NCI-H345 (cell line): ENCODE data around the gene CNNM4.

ENCODE experiments used
- DNase-seq: peaks from one replicate; lab custom pipeline; 2025; lab: John Stamatoyannopoulos, UW

CNNM4 gene

DNA sequence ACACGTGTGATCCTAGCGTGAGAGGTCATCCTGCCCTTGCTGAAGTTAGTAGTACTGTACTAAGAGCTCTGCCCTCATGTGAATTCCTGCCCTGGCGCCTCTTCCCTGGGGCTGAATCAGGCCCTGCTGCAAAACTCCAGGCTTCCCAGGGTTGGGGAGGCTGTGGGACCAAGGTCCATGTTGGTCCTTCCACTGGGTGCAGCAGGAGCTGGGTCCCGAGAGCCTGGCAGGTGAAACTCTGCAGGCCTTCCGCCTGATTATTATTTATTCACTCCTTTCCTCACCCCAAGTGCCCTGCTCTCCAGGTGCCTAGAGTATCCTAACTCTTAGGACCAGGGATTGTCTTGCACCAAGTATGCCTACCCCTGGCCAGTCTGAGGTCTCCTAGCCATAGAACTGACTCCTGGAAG lies 50.1 kb downstream of the CNNM4 start:
- DNase-seq = no peak

DNA sequence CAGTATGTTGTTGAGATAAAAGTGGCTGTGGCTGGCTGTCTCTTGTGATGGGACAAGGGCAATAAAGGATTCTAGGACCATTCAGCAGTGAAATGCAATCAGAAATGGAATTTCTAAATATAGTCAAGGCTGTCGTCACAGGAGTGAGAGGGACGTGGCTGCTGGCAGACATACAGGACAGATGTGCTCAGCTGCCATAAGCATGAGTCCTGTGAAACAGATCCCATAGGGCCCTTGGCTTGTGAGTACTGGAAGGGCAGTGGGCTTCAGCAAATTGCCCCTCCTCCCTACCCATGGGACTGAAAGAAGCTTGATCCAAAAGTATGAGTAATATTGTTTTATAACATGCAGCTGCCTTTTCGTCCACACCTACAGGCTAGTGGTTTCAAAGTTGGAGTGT lies 51.2 kb downstream of the CNNM4 start:
- no peak for DNase-seq

DNA sequence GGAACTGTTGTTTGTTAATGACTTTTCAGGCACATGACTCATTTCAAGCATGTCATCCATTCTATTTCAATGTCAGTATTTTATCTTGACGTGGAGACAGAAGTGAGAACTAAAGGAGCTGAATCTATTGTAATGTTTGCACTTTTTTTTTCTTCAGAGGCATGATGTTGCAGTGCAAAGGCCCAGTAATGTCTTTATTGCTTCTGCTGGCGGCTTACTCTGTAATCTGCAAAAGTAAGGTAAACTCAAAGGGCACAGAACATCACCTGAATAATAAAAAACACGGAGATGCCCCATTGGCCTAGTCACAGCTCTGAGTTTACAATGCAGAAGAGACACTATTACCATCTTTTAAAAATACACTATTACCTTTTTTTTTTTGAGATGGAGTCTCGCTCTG lies 53.0 kb downstream of the CNNM4 start:
- DNase-seq = no peak

DNA sequence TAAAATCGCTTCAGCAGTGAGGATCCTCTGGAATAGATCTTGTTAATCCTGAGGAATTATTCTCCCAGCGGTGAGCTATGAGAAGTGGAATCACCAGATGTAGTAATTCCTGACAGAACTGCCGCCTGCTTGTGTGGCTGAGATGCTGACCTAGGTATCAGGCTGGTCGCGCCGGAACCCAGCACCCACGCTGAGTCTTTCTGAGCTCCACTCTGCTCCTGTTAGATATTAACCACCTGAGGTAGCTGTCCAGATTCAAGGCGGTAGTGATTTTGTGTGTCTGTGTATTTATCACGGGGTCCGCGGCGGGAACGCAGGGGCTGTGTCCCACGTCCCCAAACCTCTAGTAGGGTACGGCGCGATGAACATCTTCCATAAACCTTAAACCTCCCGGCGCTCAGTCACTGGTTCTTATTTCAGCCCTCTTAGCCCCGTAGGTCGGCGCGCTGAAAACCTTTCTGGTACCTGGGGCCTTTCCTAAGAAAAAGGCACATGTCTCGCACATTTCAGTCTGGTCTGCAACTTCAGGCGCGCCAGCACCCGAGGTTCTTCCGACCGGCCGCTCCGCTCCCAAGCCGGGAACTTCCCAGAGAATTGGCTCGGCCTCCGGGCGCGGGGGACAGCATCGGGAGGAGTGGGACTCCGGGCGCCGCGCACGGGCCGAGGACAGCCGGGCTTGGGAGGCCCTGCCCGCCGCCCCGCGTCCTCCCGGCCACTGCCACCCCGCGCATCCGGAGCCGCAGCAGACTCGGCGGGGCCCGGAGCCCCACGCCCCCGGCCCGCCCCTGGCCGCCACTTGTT lies 54.8 kb downstream of the CNNM4 start:
- no peak for DNase-seq

DNA sequence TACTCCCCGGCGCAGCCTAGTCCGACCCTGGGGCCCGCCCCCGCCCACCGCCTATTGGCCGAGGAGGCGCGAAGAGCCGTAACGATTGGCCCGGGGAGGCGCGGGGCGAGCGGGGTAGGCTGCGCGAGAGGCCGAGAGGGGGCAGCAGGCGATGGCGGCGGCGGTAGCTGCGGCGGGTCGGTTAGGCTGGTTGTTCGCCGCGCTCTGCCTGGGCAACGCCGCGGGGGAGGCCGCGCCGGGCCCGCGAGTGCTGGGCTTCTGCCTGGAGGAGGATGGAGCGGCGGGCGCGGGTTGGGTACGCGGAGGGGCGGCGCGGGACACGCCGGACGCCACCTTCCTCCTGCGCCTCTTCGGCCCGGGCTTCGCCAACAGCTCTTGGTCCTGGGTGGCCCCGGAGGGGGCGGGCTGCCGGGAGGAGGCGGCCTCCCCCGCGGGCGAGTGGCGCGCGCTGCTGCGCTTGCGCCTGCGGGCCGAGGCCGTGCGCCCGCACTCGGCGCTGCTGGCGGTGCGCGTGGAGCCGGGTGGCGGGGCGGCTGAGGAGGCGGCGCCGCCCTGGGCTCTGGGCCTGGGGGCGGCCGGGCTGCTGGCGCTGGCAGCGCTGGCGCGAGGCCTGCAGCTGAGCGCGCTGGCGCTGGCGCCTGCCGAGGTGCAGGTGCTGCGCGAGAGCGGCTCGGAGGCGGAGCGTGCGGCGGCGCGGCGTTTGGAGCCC lies 55.6 kb downstream of the CNNM4 start, which contains the start of gene CNNM3:
Gene CNNM3 (plus strand): TSS at position 142 of the 709 bp plus-strand sequence. CDS start 10 bp downstream, at position 152.
- peak; percentile 96 for DNase-seq

DNA sequence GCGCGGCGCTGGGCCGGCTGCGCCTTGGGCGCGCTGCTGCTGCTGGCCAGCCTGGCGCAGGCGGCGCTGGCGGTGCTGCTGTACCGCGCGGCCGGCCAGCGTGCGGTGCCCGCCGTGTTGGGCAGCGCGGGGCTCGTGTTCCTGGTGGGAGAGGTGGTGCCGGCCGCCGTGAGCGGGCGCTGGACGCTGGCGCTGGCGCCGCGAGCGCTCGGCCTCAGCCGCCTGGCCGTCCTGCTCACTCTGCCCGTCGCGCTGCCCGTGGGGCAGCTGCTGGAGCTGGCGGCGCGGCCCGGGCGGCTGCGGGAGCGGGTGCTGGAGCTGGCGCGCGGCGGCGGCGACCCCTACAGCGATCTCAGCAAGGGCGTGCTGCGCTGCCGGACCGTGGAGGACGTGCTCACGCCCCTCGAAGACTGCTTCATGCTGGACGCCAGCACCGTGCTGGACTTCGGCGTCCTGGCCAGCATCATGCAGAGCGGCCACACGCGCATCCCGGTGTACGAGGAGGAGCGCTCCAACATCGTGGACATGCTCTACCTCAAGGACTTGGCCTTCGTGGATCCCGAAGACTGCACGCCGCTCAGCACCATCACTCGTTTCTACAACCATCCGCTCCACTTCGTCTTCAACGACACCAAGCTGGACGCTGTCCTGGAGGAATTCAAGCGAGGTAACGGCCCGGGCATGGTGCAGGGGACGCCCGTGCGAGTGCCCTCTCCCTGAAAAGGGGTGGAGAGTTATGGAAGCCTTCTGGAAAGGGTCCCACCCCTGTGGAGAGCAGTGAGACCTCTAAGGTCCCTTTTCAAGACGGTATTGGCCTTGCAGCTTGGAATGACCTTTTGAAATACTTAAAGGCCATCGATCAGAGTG lies 56.4 kb downstream of the CNNM4 start:
- peak; percentile 40 for DNase-seq

DNA sequence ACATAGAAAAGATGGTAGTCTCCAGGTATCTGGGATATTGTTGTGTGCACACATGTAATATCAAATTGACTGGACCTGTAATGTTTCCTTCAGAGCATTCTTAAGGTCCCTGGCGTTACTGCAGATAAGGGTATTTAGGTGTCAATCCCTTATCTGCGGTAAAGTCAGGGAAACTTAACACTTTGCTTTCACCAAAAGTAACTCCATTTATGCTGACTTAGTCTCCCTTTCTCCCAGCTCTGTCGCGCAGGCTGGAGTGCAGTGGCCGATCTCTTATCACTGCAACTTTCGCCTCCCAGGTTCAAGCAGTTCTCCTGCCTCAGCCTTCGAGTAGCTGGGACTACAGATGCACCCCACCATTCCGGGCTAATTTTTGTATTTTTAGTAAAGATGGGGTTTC lies 57.2 kb downstream of the CNNM4 start:
- DNase-seq = no peak

DNA sequence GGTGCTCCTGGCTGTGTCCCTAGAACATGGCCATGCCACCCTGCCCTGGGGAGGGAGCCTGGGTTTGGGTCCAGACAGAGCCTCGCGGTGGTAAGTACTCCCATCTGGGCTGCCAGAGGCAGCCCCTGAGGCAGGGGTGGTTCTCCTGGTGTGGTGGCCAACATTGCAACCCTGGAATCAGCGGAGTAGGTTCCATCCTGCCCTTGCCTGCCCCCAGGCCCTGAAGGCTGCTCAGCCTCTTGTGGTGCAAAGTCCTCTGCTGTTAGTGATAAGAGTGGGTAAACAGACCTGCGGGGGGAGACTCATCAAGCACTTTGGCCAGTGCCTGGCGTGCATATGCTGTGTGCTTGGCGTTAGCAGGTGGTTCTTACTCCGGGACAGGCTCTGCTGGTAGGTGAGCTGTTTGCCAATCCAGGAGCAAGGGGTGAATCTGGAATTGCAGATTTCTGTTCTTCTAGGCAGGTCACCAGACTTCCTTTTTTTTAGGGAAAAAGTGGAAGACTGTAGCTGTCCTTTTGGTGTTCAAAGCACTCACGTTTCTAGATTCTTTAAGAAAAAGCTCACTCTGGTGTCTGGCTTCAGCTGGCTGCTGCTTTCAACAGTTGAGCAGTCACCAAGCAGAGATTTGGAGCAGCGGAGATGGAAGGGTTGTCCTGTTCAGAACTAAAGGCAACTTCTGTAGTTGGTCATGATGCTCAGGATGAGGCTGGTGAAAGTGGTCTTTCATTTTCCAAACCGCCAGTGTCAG lies 58.6 kb downstream of the CNNM4 start:
- DNase-seq = peak; percentile 49

DNA sequence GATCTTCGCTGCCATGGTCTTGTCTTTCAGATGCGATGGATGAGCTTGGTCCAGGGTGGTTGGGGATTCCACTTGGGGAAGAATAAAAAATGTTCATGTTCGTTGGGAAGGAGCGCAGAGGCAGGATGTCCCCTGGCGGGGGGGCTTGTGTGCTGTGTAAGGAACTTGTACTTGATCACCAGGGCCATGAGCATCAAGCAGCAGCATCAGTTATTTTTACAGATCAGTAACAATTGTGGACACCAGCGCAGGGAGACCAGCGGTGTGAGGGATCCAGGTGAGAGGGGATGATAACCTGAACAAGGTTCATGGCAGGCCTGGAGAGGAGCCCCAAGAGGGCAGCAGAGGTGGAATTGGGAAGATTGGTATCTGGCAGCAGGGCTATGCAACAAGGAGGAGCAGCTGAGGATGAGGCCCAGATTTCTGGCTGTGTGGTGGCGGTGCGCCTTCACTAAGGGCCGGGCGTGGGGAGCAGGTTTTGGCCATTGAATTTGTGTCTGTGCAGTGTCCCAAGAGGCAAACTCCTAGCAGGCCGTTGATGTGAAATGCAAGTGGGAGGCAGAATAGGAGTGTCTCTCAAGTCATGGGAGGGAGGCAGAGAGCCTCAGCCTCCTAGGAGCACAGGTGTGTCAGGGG lies 59.3 kb downstream of the CNNM4 start:
- DNase-seq = no peak

DNA sequence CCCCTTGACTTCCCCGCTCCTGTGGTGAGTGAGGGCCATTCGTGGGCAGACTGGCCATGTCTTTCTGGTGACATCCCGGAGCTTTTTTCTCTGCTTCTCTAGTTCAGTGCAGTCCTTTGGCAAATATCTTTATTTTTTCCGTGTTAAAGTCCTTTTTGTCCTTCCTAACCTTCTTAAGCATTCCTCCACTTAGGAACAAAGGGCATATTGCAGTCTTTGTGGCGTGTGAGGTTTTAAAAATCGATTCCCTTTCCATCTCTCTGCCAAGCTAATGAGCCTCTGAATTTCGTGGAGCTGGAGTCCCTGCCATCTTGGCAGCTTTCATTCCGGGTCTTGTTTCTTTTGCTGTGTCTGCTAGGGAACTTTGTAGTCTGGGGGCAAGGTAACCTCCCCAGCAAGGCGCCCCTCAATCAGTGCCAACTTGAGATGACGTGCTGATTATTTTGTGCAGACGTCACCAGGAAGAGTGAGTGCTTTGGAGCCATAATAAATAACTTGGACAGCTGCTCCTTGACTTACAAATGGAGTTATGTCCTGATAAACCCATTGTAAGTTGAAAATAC lies 60.5 kb downstream of the CNNM4 start:
- no peak for DNase-seq

DNA sequence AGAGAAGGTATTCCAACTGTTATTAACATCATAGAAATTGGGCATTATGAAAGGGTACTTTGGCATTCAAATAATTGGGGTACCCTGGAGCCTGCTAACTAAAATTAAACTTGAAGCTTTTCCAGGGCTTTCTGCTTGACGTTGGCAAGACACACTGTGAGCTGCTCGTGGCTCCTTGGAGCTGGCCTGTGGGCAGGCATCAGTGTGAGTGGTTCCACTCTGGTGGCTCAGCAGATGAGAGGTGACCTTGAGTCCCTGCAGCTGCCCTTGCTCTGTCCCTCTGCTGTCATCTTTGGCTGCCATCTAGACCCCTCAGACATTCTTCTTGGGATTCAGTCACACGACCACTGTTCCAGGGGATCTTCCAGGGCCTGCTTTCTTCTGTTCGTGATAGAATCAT lies 62.1 kb downstream of the CNNM4 start:
- no peak for DNase-seq

DNA sequence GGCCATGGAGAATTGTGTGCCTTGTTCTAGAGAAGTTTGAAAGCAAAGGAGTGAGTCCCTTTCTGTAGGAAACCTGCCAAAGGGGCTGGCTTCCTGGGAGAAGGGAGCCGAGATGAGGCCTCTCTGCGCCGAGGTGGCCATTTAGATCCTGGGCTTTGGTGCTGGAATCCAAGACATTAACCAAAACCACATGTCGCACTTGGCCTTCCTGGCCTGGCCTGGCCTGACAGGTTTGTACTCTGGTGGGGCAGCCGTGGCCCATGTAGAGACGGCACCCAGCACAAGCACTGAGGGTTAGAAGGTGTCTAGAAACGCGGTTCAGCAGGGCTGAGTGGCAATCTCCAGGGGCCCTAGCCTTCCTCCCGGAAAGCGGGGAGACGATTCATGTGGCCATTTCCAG lies 62.5 kb downstream of the CNNM4 start:
- DNase-seq = no peak

DNA sequence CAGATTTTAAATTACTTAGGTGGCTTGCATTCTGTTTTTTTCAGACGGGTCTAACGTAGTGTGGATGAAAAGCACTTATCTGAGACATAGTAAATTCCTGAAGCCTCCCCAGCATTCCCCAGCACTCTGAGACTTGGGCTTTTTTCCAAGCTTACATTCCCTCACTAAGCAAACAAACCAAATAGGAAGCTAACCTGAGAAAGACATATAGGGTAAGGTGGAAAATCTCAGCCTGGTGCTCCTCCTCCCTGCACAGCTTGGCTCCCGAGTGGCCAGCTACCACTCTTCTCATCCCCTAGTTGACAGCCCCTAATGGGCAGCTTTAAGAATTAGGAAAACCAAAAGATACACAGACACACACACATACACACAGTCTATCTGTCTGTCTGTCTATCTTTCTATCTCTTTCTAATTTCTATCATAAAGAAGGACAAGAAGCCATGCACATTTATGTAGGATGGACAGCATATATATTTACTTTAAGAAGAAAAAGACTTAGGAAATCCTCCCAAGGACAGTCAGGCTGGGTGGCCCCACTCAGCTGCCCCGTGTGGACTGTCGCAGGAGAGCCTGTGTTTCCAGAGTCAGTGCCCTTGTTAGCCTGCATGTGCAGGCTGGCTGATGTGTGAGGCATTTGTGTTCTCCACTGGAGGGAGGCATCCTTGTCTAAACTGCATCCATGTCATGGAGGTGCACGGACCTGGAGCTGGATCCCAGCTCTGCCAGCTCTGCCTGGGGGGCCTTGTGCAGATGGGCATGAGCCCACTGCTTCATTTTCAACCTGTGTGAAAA lies 63.6 kb downstream of the CNNM4 start:
- no peak for DNase-seq

DNA sequence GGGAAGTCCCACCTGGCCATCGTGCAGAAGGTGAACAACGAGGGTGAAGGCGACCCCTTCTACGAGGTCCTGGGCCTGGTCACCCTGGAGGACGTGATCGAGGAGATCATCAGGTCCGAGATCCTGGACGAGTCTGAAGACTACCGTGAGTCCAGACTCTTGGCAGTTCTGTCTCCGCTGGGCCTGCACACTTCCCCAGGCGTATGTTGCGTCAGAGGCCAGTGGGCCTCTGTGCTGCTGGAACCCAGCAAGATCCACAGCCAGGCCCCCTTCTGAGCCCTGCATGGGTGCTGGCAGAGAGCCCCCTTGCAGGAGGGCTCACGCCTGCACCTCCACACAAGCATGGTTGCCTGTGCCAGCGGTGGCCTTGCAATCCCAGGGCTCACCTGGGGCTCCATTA lies 64.4 kb downstream of the CNNM4 start:
- no peak for DNase-seq

DNA sequence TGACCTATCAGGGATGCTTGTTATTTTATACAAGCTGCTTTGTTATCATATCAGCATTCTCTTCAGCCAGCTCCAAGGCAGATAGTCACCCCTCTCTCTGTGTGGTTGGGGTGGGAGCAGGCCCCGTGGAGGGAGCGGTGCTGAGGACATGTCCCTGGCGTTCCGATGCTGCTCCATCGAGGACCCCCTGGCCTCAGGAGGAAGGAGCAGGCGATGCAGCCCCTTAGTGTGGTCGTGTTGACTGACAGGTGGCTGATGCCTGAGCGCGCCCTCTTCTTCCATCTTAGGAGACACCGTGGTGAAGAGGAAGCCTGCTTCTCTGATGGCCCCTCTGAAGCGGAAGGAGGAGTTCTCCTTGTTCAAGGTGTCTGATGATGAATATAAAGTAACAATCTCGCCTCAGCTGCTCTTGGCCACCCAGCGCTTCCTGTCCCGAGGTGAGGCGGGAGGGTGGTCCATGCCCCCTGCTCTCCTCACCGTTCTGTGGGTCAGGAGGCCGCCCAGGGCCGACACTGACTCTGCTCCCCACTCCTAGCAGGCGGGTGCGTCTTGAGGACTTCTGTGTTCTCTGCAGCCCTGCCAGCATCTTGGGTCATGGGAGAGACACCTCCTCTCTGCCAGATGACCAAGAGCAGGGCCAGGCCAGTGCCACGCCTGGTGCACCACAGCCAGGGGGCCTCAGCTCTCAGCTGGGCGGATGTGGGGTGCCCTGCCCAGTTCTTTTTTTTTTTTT lies 66.0 kb downstream of the CNNM4 start:
- DNase-seq = no peak

DNA sequence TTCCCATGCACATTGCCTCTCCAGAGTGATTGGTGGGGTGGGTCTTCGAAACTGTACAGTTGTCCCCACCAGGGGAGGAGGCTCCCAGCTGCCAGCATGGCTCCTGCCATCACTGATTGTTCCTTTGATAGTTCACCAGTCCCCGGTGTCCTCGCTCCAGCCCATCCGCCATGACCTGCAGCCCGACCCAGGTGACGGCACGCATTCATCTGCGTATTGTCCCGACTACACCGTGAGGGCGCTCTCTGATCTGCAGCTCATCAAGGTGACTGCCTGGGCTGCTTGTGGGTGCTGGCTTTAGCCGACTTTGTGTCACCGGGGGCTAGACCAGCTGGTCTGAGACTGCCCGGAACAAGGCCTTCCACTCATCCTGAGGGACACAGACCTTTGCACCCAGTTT lies 67.7 kb downstream of the CNNM4 start:
- DNase-seq = no peak

DNA sequence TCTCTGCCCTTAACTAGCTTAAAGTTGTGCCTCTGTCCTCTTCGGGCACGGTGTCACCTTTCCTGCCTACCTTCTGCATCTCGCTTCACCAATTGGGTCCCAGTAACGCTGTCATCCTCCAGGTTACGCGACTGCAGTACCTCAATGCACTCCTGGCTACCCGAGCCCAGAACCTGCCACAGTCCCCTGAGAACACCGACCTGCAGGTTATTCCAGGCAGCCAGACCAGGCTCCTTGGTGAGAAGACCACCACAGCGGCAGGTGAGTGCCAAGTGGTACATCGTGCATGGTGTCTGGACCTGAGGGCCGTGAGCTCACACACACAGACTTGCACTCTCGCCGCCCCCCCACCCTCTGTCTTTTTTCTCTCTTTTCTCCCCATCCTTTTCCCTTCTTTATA lies 68.2 kb downstream of the CNNM4 start:
- no peak for DNase-seq

DNA sequence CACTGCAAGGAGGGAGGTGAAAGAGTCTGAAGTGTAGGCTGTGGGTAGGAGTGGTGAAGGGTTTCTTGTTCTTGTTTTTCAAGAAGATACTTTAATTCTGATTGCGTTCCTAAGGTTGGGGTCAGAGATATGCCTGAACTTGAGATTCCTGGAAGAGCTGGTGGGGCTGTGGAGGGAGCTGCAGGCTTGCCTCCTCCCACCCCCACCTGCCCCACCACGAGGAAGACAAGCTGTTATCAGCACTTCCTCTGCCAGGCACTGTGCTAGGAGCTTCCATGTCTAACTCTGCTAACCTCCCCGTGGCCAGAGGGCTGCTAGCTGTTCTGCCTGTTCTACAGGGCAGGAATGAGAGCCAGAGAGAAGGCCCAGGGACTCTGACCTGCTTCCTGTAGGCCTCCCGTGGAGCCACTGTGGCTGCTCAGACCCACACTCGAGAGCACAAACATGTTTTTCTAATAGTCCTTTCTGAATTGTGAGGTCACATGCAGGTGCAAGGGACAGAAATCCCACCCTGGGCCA lies 69.4 kb downstream of the CNNM4 start:
- no peak for DNase-seq

DNA sequence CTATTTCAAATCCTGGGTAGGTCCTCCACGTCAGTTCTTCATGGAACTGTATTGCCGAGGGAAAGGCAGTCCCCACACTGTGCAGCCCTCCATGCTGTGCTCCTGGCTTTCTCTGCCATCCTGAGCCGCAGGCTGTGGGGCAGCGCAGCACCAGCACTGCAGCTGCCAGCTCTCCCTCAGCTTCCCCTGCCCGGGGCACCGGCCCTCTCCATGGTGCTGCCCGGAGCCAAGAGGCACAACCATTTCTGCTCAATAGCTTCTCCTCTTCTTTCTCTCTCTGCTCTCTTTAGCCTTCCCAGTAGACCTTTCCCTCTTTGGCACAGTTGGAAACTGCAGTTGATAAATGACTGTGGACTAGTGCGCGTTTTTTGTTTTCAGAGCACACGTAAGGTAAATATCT lies 71.0 kb downstream of the CNNM4 start:
- DNase-seq = no peak
